Gastroesophageal sphincter (tissue), 3 donors: ENCODE measurements around the gene GALNT9.

Experiments
- EP300 ChIP-seq: sonication (generic); formaldehyde crosslinking; IDR thresholded peaks from one replicate; pipeline ENCODE4 v1.6.1; 2017; ENCODE audit warnings: antibody characterized with exemption, mild to moderate bottlenecking
- POLR2A ChIP-seq, 2 donors: fragments of 450-650 bp; IDR thresholded peaks; one replicate each; pipeline ENCODE4 v1.6.1; 2017; ENCODE audit warnings: antibody characterized with exemption in 2 of 2, mild to moderate bottlenecking in 2 of 2, moderate library complexity in 1 of 2
- POLR2AphosphoS5 ChIP-seq: sonication (generic); formaldehyde crosslinking; IDR thresholded peaks from one replicate; pipeline ENCODE4 v1.6.1; 2017; ENCODE audit warnings: antibody characterized with exemption
- TF ChIP-seq, protein P1 (sequence below), 4 experiments: fragments of 200-600 bp in 2 of 4; fragments of 450-650 bp in 2 of 4; sonication (generic) in 1 of 4; IDR thresholded peaks; one replicate each; pipeline ENCODE4 v1.5.1; 2017 to 2019; ENCODE audit warnings: antibody characterized with exemption in 4 of 4, mild to moderate bottlenecking in 2 of 4, moderate library complexity in 2 of 4

DNA sequence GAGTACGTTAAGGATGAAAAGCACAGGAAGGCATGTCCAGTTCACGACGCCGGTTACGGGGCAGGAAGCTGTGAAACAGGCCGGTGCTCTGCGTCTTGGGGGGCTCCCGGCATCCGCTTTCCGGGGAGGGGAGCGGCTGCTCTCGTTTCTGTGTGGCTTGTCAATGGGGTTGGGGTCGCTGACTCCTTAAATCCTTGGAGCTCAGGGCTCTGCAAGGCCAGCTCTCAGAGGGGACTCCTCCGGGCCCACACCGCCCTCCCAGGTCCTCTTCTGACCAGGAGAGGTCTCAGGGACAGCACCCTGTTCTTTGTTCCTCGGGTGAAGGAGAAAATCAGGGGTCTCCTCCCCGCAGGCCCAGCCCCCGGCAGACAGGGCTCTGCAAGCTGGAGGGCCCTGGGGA lies 78.1 kb downstream of the GALNT9 start:
- TF ChIP-seq, protein P1, sequence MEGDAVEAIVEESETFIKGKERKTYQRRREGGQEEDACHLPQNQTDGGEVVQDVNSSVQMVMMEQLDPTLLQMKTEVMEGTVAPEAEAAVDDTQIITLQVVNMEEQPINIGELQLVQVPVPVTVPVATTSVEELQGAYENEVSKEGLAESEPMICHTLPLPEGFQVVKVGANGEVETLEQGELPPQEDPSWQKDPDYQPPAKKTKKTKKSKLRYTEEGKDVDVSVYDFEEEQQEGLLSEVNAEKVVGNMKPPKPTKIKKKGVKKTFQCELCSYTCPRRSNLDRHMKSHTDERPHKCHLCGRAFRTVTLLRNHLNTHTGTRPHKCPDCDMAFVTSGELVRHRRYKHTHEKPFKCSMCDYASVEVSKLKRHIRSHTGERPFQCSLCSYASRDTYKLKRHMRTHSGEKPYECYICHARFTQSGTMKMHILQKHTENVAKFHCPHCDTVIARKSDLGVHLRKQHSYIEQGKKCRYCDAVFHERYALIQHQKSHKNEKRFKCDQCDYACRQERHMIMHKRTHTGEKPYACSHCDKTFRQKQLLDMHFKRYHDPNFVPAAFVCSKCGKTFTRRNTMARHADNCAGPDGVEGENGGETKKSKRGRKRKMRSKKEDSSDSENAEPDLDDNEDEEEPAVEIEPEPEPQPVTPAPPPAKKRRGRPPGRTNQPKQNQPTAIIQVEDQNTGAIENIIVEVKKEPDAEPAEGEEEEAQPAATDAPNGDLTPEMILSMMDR (IDR thresholded peaks at IDR 0.05): no peak
- TF ChIP-seq POLR2A (IDR thresholded peaks at IDR 0.05) (no peak), POLR2AphosphoS5 (no peak), EP300 (no peak)
